ENCODE measurements around the gene TMEM88.

The TMEM88 gene

GRCh38 chr17:7843536-7844291, 11.2 kb upstream of the TMEM88 start:
- DNase-seq (ENCODE audit: low spot score), result peak; percentile 84

- DNase-seq (ENCODE audit: low spot score), result peak; percentile 96
These were observed 10.3 kb upstream of the TMEM88 start for GRCh38 chr17:7844292-7845154.

DNA sequence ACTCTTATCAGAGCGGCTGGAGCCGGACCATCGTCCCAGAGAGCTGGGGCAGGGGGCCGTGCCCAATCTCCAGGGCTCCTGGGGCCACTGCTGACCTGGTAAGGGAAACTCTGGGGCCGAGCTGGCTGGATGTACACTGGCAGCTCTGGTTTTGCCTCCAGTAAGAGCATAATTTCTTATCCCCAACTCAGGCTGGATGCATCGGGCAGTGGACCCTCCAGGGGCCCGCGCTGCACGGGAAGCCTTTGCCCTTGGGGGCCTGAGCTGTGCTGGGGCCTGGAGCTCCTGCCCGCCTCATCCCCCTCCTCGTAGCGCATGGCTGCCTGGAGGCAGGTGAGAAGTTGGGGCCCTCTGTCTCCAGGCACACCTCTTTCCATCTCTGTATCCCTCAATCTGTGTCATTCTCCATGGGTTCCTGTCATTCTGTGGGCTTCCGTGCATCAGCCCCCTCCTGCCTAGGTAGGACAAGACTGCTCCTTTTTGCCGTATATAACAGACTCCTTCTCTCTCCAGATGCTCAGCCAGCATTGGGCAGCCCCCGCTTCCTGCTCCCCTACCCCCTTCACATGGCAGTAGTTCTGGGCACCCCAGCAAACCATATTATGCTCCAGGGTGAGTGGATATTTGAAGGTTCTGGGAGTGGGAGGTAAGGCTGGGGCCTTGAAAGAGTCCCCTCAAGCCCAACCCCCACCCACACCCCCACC, 9.4 kb upstream of the TMEM88 start:
- no peak for DNase-seq (ENCODE audit: low spot score)

GRCh38 chr17:7846063-7846735, 8.7 kb upstream of the TMEM88 start:
- no peak for DNase-seq (ENCODE audit: low spot score)

DNA sequence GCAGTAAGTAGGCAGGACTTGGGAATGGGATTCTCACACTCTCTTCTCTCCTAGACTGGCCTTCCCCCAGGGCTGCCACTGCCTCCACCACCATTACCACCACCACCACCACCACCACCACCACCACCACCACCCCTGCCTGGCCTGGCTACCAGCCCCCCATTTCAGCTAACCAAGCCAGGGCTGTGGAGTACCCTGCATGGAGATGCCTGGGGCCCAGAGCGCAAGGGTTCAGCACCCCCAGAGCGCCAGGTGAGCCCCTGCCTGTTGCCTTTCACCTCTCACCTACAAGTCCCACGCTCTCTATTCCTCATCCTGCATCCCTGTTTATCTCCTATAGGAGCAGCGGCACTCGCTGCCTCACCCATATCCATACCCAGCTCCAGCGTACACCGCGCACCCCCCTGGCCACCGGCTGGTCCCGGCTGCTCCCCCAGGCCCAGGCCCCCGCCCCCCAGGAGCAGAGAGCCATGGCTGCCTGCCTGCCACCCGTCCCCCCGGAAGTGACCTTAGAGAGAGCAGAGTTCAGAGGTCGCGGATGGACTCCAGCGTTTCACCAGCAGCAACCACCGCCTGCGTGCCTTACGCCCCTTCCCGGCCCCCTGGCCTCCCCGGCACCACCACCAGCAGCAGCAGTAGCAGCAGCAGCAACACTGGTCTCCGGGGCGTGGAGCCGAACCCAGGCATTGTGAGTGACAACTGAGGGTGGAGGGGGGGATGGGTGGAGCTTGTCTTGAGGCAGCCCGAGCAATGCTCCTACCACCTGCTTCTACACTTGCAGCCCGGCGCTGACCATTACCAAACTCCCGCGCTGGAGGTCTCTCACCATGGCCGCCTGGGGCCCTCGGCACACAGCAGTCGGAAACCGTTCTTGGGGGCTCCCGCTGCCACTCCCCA, 7.9 kb upstream of the TMEM88 start:
- DNase-seq (ENCODE audit: low spot score), result no peak

GRCh38 chr17:7848131-7848579, 6.7 kb upstream of the TMEM88 start:
- no peak for DNase-seq (ENCODE audit: low spot score)

GRCh38 chr17:7848739-7849129, 6.1 kb upstream of the TMEM88 start:
- DNase-seq (ENCODE audit: low spot score), result no peak

DNA sequence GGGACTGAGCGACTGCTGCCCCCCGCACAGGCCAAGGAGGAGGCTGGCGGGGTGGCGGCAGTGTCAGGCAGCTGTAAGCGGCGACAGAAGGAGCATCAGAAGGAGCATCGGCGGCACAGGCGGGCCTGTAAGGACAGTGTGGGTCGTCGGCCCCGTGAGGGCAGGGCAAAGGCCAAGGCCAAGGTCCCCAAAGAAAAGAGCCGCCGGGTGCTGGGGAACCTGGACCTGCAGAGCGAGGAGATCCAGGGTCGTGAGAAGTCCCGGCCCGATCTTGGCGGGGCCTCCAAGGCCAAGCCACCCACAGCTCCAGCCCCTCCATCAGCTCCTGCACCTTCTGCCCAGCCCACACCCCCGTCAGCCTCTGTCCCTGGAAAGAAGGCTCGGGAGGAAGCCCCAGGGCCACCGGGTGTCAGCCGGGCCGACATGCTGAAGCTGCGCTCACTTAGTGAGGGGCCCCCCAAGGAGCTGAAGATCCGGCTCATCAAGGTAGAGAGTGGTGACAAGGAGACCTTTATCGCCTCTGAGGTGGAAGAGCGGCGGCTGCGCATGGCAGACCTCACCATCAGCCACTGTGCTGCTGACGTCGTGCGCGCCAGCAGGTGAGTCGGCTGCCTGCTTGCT, 5.6 kb upstream of the TMEM88 start:
- DNase-seq (ENCODE audit: low spot score), result no peak

DNA sequence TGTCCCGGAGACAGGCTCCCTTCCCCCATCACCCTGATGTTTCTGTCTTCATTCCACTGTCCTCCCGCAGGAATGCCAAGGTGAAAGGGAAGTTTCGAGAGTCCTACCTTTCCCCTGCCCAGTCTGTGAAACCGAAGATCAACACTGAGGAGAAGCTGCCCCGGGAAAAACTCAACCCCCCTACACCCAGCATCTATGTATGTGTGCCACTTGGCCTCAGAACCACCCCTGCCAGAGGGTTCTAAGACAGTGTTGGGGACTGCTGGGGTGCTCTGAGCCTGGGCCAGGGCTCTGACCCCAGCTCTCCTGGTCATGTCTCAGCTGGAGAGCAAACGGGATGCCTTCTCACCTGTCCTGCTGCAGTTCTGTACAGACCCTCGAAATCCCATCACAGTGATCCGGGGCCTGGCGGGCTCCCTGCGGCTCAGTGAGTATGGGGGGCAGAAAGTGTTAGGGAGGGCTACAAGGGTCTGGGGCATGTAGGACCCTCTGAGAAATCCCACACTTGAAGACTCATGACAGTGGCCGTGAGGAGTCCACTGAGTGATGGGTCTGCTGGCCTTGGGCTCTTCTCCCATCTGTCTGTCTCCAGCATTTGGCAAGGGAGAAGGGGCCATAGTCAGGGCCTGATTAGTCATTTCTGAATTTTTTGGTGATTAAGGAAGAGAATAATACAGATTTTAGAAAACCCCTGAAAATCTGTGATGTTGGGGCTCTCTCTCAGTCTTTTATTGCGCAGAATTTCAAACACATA, 4.9 kb upstream of the TMEM88 start:
- DNase-seq (ENCODE audit: low spot score), result no peak

GRCh38 chr17:7850701-7851437, 4.0 kb upstream of the TMEM88 start:
- no peak for DNase-seq (ENCODE audit: low spot score)

DNA sequence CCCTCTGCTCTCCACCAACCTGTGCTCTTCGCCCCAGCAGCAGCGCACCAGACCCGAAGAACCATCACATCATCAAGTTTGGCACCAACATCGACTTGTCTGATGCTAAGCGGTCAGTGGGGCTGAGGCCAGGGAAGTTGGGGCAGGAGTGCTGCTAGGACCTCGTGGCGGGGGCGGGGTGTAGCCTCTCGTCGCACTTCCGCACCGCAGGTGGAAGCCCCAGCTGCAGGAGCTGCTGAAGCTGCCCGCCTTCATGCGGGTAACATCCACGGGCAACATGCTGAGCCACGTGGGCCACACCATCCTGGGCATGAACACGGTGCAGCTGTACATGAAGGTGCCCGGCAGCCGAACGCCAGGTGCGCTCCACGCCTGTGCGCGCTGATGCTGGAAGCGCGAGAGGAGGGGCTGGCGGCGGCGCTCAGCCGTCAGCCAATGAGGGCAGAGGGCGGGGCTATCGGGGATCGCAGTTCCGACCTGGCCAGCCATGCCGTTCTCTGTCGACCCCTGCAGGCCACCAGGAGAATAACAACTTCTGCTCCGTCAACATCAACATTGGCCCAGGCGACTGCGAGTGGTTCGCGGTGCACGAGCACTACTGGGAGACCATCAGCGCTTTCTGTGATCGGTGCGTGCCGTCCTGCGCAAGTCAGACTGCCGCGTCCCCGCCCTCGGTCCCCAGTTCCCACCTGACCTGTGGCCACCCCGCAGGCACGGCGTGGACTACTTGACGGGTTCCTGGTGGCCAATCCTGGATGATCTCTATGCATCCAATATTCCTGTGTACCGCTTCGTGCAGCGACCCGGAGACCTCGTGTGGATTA, 3.2 kb upstream of the TMEM88 start:
- DNase-seq (ENCODE audit: low spot score), result peak; percentile 94

- no peak for DNase-seq (ENCODE audit: low spot score)
These were observed 2.6 kb upstream of the TMEM88 start for GRCh38 chr17:7852262-7852670.

DNA sequence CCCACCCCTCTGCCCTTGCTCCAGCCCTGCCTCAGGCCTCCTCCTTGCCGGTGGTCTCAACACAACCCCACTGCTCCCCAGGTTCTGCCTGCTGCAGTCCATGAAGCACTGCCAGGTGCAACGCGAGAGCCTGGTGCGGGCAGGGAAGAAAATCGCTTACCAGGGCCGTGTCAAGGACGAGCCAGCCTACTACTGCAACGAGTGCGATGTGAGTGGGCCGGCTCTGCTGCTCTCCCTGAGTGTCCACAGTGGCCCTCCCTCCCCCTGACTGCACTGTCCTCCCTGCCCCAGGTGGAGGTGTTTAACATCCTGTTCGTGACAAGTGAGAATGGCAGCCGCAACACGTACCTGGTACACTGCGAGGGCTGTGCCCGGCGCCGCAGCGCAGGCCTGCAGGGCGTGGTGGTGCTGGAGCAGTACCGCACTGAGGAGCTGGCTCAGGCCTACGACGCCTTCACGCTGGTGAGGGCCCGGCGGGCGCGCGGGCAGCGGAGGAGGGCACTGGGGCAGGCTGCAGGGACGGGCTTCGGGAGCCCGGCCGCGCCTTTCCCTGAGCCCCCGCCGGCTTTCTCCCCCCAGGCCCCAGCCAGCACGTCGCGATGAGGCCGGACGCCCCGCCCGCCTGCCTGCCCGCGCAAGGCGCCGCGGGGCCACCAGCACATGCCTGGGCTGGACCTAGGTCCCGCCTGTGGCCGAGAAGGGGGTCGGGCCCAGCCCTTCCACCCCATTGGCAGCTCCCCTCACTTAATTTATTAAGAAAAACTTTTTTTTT, 1.8 kb upstream of the TMEM88 start:
- no peak for DNase-seq (ENCODE audit: low spot score)

DNA sequence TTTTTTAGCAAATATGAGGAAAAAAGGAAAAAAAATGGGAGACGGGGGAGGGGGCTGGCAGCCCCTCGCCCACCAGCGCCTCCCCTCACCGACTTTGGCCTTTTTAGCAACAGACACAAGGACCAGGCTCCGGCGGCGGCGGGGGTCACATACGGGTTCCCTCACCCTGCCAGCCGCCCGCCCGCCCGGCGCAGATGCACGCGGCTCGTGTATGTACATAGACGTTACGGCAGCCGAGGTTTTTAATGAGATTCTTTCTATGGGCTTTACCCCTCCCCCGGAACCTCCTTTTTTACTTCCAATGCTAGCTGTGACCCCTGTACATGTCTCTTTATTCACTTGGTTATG, 1.2 kb upstream of the TMEM88 start:
- no peak for DNase-seq (ENCODE audit: low spot score)

DNA sequence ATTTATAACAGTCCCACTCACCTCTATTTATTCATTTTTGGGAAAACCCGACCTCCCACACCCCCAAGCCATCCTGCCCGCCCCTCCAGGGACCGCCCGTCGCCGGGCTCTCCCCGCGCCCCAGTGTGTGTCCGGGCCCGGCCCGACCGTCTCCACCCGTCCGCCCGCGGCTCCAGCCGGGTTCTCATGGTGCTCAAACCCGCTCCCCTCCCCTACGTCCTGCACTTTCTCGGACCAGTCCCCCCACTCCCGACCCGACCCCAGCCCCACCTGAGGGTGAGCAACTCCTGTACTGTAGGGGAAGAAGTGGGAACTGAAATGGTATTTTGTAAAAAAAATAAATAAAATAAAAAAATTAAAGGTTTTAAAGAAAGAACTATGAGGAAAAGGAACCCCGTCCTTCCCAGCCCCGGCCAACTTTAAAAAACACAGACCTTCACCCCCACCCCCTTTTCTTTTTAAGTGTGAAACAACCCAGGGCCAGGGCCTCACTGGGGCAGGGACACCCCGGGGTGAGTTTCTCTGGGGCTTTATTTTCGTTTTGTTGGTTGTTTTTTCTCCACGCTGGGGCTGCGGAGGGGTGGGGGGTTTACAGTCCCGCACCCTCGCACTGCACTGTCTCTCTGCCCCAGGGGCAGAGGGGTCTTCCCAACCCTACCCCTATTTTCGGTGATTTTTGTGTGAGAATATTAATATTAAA, 638 bp upstream of the TMEM88 start:
- no peak for DNase-seq (ENCODE audit: low spot score)

GRCh38 chr17:7855660-7856010, 769 bp downstream of the TMEM88 start:
- DNase-seq (ENCODE audit: low spot score), result no peak

Measured in GM03348 (cell line).